Measurements from ENCODE around the gene TRAK1.

DNA sequence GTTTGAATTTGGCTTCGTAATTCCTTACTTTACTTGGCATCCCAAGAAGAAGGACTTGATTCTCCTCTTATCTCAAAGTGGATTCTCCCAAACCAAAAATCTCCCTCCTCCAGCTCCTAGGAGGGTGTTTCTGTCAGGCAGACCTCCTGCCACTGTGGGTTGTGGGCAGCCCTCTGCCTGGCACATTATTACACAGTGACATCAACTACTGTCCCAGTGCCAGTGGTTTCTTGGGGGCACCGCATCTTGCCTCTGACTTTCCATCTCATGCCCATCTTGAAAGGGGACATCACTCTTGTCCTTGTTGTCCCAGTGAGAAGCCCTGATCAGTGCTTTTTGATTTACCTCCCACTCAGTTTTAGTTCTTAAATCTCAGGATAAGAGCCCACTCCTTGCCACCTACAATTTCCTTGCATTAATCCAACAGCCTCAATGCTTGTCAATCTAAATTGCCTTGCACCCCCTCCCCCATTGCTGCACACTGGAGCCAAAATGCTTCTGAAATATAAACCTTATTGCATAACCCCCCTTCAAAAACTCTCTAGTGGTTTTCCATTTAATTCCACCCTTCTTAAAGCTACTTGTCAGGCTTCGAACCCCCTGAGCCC, 81.0 kb downstream of the TRAK1 start:
- no peak for TF ChIP-seq CTCF (conservative IDR thresholded peaks at IDR 0.05; ENCODE audit: low read length)
- TF ChIP-seq EZH2phosphoT487 (IDR thresholded peaks at IDR 0.05; ENCODE audit: borderline replicate concordance, low read depth, low read length) = no peak

All from OCI-LY7 (cell line).